Activated B cell treated with CpG ODN at 0.5 μM for 24 hours (primary cell): Measurements from ENCODE around the gene TRIM7. TPM values are rescaled to one million over a fixed set of nuclear protein-coding genes. Genes with fewer than 3 reads are reported as not detected.

Experiments used
- ATAC-seq: fragments of 200-7000 bp; cut with Tn5 transposase; one replicate; pipeline ENCODE4 v1.10.0; 2021; ENCODE audit warnings: low read depth, mild to moderate bottlenecking, moderate library complexity
- CTCF ChIA-PET: fragments of 350-600 bp; sonication (Branson Sonifier 250); formaldehyde crosslinking; loops from one replicate; lab custom pipeline; 2021; ENCODE audit warnings: antibody characterized with exemption; lab: Charles Lee
- POLR2A ChIA-PET: fragments of 350-600 bp; sonication (Branson Sonifier 250); formaldehyde crosslinking; loops from one replicate; lab custom pipeline; 2021; ENCODE audit warnings: antibody characterized with exemption; lab: Charles Lee
- DNase-seq: peaks from one replicate; pipeline ENCODE4 v3.0.0; 2022
- H3K27ac Mint-ChIP-seq: one replicate; pipeline ENCODE4 v1.8.0; 2020; ENCODE audit warnings: mixed read lengths
- H3K27me3 Mint-ChIP-seq: one replicate; pipeline ENCODE4 v1.8.0; 2021; ENCODE audit warnings: mixed read lengths
- H3K36me3 Mint-ChIP-seq: one replicate; pipeline ENCODE4 v1.8.0; 2021; ENCODE audit warnings: low read depth, mixed read lengths
- H3K4me1 Mint-ChIP-seq: one replicate; pipeline ENCODE4 v1.8.0; 2021; ENCODE audit warnings: mixed read lengths
- H3K4me3 Mint-ChIP-seq: one replicate; pipeline ENCODE4 v1.8.0; 2020; ENCODE audit warnings: mild to moderate bottlenecking, mixed read lengths
- H3K9me3 Mint-ChIP-seq: one replicate; pipeline ENCODE4 v1.8.0; 2020; ENCODE audit warnings: mixed read lengths
- CTCF ChIP-seq: fragments of 200-600 bp; IDR thresholded peaks from one replicate; pipeline ENCODE4 v1.8.0; 2022; ENCODE audit warnings: antibody characterized with exemption, mild to moderate bottlenecking
- intact Hi-C: fragments of 100-400 bp; cut with micrococcal nuclease; formaldehyde crosslinking; loops from one replicate; pipeline ENCODE4 v1.15.1; 2024
- total RNA-seq: library from RNA; stranded (reverse); gene quantifications from 2 replicates; pipeline ENCODE4 v1.2.3, GENCODE V29; 2022

TRIM7 gene
- total RNA-seq, 1 donor from 2014 or later = 0.51 TPM

DNA sequence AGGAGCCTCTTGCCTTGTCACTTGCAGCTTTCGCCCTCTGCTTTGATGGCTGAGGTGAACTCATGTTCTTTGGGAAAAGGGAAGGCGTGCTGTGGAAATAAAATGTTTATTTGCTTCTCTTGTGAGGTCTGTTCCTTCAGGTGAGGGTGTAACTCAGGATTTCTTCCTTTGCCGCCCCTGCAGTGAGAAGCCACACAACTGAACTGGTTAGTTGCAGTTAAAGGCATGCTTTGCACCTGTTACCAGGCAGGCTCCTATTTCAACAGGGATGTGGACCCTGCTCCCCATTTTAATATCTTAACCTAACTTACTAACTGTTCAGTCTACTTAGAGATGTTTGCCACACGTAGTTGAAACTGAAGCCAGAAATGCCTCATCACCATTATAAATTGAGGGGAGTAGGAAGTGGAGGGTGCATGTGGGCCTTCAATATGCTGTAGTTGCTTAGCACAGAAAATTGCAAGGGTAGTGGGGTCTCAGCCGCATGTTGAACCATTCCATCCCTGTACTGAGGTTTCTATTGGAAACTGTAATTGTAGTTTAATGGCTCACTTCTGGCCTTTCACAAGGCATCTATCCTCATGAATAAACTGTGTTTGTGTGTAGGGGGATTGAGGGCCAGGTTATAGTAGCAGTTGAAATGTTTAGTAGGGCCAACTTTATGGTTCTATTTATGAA lies 30.8 kb upstream of the TRIM7 start:
- intact Hi-C loops = no loop called here
- POLR2A ChIA-PET = interaction anchor here (1.0 to 8.8 kb wide), 5 partner anchors 7 to 25 kb away, joined by 3 to 73 read pairs (median 15); partner anchors contain the start of genes RACK1, TRIM41 and TRIM52
- no peak for TF ChIP-seq CTCF
- peaks cover 9% of the 10 kb centered on the region for H3K4me1 Mint-ChIP-seq
- ATAC-seq (no peak), DNase-seq (no peak)
- CTCF ChIA-PET = no interaction called here
- no peak overlapping the region for H3K4me3 Mint-ChIP-seq
- peaks cover 86% of the 10 kb centered on the region for H3K36me3 Mint-ChIP-seq
- H3K9me3 Mint-ChIP-seq = no peaks in the 10 kb centered on the region
- peak overlapping the region; percentile 59 for H3K27ac Mint-ChIP-seq
- no peaks in the 10 kb centered on the region for H3K27me3 Mint-ChIP-seq

- Mint-ChIP-seq H3K27me3 (no peaks in the 10 kb centered on the region), H3K27ac (peak overlapping the region; percentile 59), H3K4me3 (no peak overlapping the region), H3K9me3 (no peaks in the 10 kb centered on the region), H3K36me3 (peaks cover 88% of the 10 kb centered on the region), H3K4me1 (peaks cover 9% of the 10 kb centered on the region)
- ATAC-seq (no peak), DNase-seq (no peak)
- intact Hi-C loops = no loop called here
- ChIA-PET CTCF (no interaction called here), POLR2A (interaction anchor here (0.5 to 8.8 kb wide), 5 partner anchors 8 to 28 kb away, joined by 3 to 73 read pairs (median 15); partner anchors contain the start of genes RACK1, TRIM41 and TRIM52)
- TF ChIP-seq CTCF = no peak
These were observed 30.3 kb upstream of the TRIM7 start for GRCh38 chr5:181235323-181235688.

DNA sequence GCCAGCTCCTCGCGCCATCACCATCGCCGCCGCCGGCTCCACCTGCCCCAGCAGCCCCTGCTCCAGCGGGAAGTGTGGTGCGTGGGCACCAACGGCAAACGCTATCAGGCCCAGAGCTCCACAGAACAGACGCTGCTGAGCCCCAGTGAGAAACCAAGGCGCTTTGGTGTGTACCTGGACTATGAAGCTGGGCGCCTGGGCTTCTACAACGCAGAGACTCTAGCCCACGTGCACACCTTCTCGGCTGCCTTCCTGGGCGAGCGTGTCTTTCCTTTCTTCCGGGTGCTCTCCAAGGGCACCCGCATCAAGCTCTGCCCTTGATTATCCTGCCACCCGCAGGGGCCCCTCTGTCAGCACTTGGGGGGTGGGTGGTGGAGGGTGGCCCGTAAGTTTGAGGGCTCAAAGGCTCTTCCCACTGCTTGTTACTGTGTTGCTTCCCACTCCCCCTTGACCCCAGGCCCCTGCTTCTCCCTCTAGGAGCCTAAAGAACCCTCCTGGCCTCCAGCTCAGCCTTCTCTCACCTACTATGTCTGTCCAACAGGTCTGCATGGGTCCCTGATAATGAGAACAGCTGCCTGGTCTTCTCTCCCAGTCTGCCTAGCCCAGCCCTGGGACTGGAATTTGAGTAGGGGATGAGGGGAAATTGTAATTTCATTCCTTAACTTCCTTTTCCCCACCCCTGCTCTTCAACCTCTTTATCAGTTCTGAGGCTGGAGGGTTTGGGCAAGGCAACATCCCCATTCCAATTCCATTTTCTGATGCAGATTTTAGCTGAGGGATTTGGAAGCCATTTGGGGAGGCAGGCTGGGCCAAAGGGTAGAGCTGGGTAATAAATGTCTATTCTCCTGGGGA lies 29.7 kb upstream of the TRIM7 start:
- no peaks in the 10 kb centered on the region for H3K27me3 Mint-ChIP-seq
- H3K4me1 Mint-ChIP-seq = peaks cover 9% of the 10 kb centered on the region
- ChIA-PET CTCF (no interaction called here), POLR2A (interaction anchor here (0.5 to 8.8 kb wide), 7 partner anchors 9 to 46 kb away, joined by 3 to 73 read pairs (median 4); partner anchors contain the start of genes RACK1, TRIM41 and TRIM52)
- ATAC-seq = no peak
- intact Hi-C loops = no loop called here
- no peak overlapping the region for H3K4me3 Mint-ChIP-seq
- H3K9me3 Mint-ChIP-seq = no peaks in the 10 kb centered on the region
- no peak for DNase-seq
- peaks cover 85% of the 10 kb centered on the region for H3K36me3 Mint-ChIP-seq
- H3K27ac Mint-ChIP-seq = peak overlapping the region; percentile 59
- no peak for TF ChIP-seq CTCF

DNA sequence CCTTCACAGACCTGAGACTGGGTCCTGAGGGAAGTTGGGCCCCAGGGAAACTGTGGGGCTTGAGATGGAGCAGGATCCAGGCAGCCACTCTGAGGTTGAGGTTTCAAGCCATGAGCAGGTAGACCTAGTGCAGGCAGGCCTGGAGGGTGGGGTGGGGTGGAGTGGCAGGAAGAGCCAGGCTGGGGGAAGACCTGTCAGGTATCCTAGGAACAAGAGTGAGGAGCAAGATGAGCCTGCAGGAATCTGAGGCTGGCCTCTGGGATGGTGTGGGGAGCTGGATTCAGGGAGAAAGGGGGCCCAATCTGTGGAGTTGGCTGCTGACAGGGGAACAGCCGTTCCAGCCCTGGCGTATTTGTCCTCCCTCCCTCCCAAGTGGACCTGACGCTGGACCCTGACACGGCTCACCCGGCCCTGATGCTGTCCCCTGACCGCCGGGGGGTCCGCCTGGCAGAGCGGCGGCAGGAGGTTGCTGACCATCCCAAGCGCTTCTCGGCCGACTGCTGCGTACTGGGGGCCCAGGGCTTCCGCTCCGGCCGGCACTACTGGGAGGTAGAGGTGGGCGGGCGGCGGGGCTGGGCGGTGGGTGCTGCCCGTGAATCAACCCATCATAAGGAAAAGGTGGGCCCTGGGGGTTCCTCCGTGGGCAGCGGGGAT lies 28.9 kb upstream of the TRIM7 start:
- H3K4me3 Mint-ChIP-seq = no peak overlapping the region

More for the DNA sequence above, 28.9 kb upstream of the TRIM7 start:
- Mint-ChIP-seq H3K9me3 (no peaks in the 10 kb centered on the region), H3K27me3 (no peaks in the 10 kb centered on the region), H3K36me3 (peaks cover 85% of the 10 kb centered on the region), H3K4me1 (peaks cover 7% of the 10 kb centered on the region), H3K27ac (peak overlapping the region; percentile 24)
- ChIA-PET CTCF (no interaction called here), POLR2A (interaction anchor here (0.6 to 8.8 kb wide), 5 partner anchors 9 to 45 kb away, joined by 3 to 73 read pairs (median 15); partner anchors contain the start of genes RACK1, TRIM41 and TRIM52)
- intact Hi-C loops = no loop called here
- ATAC-seq = no peak
- DNase-seq = no peak
- TF ChIP-seq CTCF = no peak
